Activated CD4-positive, CD25-positive, alpha-beta regulatory T cell treated with anti-CD3 and anti-CD28 coated beads, Interleukin-2, amount 50 U/mL, for 72 hours (primary cell): Measurements from ENCODE around the gene UBE2H.
"Not testable (repeated sequence)": the region's sequence is repeated elsewhere in the genome, so short reads cannot be mapped to it uniquely, and the experiment has no call there.

ENCODE experiments used
- DNase-seq: peaks from one replicate; pipeline ENCODE4 v3.0.0; 2021

The UBE2H gene

GRCh38 chr7:129804890-129805719 is 147.7 kb downstream of the UBE2H start:
- DNase-seq, result no peak

DNA sequence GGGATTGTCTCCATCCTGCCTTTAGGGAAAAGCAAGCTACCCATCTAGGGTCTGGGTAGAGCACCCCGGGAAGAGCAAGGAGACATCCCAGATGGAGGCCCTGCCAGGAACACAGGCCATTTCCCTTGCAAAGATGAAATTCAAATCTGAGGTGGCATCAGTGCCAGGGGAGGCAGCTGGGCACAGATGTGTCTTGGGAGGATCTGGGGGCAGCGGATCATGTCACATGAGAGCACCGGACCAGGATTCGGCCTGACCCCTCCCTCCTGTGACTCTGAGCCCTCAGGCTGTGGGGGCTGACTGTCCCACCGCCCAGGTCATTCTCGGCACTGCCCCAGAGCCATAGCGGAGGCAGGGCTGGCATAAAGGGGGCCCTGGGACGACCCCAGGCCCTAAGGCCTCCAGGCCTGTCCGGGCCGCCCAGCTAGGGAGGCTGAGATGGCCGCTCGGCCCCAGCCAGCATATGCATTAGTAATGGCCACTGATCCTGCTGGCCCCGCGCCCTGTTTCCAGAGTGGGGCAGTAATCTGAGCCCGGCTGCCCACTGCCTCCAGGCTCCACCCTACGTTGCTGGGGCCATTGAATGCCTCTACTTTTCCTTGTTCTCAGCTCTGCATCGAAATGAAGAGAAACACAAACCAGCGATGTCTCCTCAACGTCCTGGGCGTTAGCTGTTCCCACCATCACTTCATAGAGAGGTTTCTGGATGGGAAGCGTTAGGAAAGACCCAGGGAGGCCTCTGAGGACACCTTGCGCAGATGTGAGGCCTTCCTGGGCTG is 148.5 kb downstream of the UBE2H start:
- DNase-seq, result no peak

- DNase-seq, result no peak
Observed at GRCh38 chr7:129803546-129804081, 149.1 kb downstream of the UBE2H start.

DNA sequence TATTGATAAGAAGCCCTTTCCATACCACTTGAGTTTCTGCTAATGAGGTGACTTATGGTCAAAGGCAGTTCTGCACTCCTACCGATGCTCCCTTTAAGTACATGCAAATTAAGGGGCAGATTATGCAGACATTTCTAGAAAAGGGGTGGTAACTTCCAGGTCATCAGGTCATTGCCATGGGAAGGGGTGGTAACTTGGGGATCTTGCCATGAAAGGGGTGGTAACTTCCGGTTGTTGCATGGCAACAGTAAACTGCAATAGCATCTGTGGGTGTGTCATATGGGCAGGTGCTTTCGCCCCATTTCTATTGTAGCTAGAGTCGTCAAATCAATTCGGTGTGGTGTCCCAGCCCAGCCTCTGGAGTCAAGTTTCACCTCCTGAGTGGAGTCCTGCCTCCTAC is 150.9 kb downstream of the UBE2H start:
- DNase-seq, result no peak

GRCh38 chr7:129800901-129801300 is 151.9 kb downstream of the UBE2H start:
- DNase-seq, result no peak

DNA sequence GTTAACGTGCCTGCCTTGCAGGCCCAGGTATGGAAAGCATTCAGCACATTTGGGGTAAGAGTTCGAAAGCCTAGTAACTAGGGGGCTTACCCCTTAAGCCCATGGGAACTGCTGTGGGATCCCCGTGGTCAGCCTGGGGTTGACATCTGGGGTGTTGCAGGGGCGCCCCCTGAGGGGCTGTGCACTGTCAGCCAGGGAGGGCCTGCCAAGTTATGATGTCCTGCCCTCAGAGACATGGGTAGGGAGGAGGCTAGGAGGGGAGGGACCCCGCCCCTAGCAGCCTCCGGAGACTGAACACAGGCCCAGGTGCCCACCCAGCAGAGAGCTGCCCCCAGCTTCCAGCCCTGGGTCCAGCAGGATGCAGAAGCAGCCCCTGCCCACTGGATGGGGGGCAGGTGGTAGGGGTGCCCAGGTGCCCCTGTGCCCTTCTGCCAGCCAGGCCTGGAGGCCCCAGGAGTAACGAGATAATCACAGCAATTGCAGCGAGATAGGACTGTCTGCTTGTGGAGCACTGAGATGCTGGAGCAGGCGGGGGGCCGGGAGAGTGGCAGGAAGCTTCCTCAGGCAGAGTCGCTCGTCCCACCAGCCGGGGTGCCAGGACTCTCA is 153.3 kb downstream of the UBE2H start:
- no peak for DNase-seq

- no peak for DNase-seq
Observed at GRCh38 chr7:129798616-129799349, 154.0 kb downstream of the UBE2H start.

- DNase-seq, result no peak
Observed at GRCh38 chr7:129797214-129797789, 155.5 kb downstream of the UBE2H start.

GRCh38 chr7:129796186-129796775 is 156.5 kb downstream of the UBE2H start:
- no peak for DNase-seq

- not testable (repeated sequence) for DNase-seq
Observed at GRCh38 chr7:129794461-129794860, 158.3 kb downstream of the UBE2H start.

- DNase-seq, result no peak
Observed at GRCh38 chr7:129793506-129794310, 159.1 kb downstream of the UBE2H start.

DNA sequence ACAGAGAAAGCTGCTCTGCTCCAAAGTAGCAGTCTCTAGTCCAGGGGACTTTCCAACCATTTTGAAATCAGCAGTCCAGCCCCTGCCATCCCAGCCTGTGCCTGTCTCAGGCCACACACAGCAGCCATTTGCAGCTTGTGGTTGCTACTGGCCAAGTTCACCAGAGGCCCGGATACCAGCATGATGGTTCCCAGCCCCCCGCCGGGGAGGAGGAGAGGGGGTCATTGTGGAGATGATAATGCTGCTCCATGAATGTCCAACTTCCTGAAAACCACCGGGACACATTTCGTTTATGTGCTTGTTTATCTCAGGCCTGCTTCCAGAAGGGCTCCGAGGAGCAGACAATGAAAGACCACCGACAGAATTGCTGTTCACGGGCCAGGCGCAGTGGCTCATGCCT is 160.0 kb downstream of the UBE2H start:
- no peak for DNase-seq

- DNase-seq, result no peak
Observed at GRCh38 chr7:129790136-129790535, 162.6 kb downstream of the UBE2H start.

GRCh38 chr7:129789652-129790051 is 163.1 kb downstream of the UBE2H start:
- DNase-seq, result no peak

GRCh38 chr7:129789000-129789399 is 163.8 kb downstream of the UBE2H start:
- no peak for DNase-seq

GRCh38 chr7:129786825-129787563 is 165.8 kb downstream of the UBE2H start:
- DNase-seq, result no peak

GRCh38 chr7:129785685-129786514 is 166.9 kb downstream of the UBE2H start:
- DNase-seq, result no peak

DNA sequence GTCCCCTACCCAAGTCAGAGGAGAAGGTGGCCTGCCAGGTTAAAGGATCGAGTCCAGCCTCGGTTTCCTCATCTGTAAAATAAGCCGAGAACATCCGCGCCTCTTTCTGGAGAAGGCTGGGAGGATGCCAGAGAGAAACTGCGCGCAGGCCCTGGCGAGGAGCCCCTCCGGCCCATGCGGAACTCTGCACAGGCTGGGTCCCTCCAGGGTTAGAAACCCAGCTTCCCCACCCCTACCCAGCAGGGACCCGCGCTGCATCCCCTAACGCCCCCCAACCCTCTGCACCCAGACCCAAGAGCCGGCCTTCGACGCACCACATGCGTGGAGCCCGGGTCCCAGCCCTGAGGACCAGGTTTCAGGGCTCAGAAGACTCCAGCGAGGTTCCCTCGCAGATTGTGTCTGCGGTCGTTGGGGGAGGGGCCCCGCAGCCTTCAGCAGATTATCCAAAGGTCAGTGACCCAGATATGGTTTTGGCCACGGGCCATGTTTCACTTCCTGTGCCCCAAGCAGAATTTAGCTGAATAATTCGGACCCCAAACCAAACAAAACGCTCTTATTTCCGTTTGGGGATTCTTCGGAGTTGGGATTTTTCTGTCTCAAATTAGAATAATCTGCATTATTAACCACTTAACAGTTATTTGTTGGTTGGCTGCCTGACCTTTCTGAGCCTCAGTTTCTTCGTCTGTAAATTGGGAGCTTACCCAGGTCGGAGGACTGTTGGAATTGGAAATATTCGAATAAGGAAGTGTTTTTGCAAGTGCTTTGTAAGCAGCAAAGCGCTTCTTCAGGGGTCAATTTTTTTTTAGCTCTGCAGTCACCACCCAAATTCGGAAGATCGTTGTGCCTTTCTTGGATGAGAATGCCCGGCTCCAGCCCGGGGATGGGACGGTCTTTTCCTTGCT is 167.7 kb downstream of the UBE2H start:
- DNase-seq, result no peak
